Measurements from ENCODE around the gene SCGB2B2. TPM values are rescaled to one million over a fixed set of nuclear protein-coding genes. Genes with fewer than 3 reads are reported as not detected.
A peak's percentile ranks its signal among the peaks of the same experiment; 100 is the strongest.

SCGB2B2 gene
- total RNA-seq, 1 experiment from 2014 or later = 0.20 TPM

DNA sequence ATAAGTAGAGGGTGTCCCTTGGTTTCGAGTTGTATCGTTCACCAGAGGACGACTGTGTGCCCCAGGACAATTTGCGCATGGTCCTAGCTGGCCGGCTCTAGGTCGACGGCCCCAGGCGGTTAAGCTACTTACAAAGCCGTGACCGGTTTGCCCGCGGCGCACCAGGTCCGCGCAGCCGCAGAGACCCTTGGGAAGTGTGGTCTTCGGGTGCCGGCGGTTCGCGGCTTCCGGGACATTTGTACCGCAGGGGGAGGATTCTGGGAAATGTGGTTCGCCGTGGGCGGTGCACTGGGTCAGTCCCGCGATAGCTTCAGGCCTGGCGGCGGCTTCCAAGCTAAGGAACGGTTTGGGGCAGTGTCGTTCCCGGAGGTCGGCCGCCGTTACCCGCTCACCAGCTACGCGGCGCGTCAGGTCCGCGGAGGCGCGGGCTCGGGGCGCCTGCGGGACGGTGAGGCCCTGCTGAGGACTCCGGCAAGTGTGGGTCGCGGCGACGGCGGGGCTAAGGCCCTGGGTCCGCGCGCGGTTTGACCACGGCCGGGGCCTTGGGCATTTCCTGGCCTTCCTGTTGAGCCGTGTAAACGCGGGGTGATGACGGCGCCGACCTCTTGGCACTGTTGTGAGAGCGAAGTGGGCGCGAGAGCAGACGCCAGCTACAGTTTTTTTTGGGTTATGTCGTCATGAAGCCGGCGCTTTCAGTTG, 576 bp upstream of the SCGB2B2 start, which contains the start of gene ZNF302 (continued):
- TF ChIP-seq FOXP4 (CRISPR knock-in tag; IDR thresholded peaks at IDR 0.05) = no peak
- 0 out of 2 replicates have a peak, but pooled peaks have one; percentile 30 for TF ChIP-seq E2F5 (CRISPR knock-in tag; IDR thresholded peaks at IDR 0.05)
- TF ChIP-seq ZNF138 (CRISPR knock-in tag; conservative IDR thresholded peaks at IDR 0.05) = 0 out of 2 replicates have a peak, but pooled peaks have one; percentile 19
- TF ChIP-seq ZNF121 (CRISPR knock-in tag; IDR thresholded peaks at IDR 0.05) = no peak
- peak; percentile 91; the same call in 1 of the 2 replicates for TF ChIP-seq ARID4B (CRISPR knock-in tag; IDR thresholded peaks at IDR 0.05; ENCODE audit: borderline replicate concordance)
- peak; percentile 79; the same call in 1 of the 2 replicates for TF ChIP-seq SMAD3 (CRISPR knock-in tag; IDR thresholded peaks at IDR 0.05; ENCODE audit: borderline replicate concordance)
- TF ChIP-seq, protein P1, sequence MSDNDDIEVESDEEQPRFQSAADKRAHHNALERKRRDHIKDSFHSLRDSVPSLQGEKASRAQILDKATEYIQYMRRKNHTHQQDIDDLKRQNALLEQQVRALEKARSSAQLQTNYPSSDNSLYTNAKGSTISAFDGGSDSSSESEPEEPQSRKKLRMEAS (CRISPR knock-in tag; IDR thresholded peaks at IDR 0.05) = peak; percentile 61; the same call in 1 of the 2 replicates
- no peak for TF ChIP-seq GRHL2 (CRISPR knock-in tag; IDR thresholded peaks at IDR 0.05; ENCODE audit: insufficient replicate concordance, severe bottlenecking)
- TF ChIP-seq, protein P2, sequence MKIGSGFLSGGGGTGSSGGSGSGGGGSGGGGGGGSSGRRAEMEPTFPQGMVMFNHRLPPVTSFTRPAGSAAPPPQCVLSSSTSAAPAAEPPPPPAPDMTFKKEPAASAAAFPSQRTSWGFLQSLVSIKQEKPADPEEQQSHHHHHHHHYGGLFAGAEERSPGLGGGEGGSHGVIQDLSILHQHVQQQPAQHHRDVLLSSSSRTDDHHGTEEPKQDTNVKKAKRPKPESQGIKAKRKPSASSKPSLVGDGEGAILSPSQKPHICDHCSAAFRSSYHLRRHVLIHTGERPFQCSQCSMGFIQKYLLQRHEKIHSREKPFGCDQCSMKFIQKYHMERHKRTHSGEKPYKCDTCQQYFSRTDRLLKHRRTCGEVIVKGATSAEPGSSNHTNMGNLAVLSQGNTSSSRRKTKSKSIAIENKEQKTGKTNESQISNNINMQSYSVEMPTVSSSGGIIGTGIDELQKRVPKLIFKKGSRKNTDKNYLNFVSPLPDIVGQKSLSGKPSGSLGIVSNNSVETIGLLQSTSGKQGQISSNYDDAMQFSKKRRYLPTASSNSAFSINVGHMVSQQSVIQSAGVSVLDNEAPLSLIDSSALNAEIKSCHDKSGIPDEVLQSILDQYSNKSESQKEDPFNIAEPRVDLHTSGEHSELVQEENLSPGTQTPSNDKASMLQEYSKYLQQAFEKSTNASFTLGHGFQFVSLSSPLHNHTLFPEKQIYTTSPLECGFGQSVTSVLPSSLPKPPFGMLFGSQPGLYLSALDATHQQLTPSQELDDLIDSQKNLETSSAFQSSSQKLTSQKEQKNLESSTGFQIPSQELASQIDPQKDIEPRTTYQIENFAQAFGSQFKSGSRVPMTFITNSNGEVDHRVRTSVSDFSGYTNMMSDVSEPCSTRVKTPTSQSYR (CRISPR knock-in tag; IDR thresholded peaks at IDR 0.05) = 0 out of 2 replicates have a peak, but pooled peaks have one; percentile 11
- no peak for TF ChIP-seq TEAD1 (CRISPR knock-in tag; IDR thresholded peaks at IDR 0.05)
- TF ChIP-seq, protein P3, sequence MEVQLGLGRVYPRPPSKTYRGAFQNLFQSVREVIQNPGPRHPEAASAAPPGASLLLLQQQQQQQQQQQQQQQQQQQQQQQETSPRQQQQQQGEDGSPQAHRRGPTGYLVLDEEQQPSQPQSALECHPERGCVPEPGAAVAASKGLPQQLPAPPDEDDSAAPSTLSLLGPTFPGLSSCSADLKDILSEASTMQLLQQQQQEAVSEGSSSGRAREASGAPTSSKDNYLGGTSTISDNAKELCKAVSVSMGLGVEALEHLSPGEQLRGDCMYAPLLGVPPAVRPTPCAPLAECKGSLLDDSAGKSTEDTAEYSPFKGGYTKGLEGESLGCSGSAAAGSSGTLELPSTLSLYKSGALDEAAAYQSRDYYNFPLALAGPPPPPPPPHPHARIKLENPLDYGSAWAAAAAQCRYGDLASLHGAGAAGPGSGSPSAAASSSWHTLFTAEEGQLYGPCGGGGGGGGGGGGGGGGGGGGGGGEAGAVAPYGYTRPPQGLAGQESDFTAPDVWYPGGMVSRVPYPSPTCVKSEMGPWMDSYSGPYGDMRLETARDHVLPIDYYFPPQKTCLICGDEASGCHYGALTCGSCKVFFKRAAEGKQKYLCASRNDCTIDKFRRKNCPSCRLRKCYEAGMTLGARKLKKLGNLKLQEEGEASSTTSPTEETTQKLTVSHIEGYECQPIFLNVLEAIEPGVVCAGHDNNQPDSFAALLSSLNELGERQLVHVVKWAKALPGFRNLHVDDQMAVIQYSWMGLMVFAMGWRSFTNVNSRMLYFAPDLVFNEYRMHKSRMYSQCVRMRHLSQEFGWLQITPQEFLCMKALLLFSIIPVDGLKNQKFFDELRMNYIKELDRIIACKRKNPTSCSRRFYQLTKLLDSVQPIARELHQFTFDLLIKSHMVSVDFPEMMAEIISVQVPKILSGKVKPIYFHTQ (CRISPR knock-in tag; IDR thresholded peaks at IDR 0.05) = no peak
- TF ChIP-seq, protein P4, sequence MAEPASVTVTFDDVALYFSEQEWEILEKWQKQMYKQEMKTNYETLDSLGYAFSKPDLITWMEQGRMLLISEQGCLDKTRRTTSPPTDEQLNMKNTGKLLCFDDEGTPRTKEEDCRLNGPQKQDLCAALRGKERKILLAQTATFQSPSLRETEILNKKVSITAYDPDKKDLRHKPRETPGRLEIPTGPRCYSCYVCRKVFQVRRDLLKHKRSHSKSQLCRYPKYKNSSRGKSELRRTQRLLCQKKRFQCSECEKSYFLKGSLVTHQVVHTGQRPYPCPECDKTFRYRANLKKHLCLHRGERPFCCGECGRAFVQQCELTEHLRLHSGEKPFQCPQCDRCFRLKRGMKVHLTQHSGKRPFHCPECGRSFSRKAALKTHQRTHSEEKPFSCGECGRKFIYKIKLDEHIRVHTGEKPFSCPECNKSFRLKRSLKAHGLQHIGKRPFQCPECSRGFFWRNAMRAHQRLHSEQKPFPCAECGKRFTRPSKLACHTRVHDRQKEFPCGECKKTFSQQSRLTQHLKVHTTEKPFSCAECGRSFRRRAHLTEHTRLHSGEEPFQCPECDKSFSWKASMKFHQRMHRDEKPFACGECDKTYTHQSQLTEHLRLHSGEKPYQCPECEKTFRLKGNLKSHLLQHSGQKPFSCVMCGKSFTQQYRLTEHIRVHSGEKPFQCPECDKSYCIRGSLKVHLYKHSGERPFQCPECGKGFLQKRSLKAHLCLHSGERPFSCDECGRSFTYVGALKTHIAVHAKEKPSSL (CRISPR knock-in tag; conservative IDR thresholded peaks at IDR 0.05) = no peak
- TF ChIP-seq, protein P5, sequence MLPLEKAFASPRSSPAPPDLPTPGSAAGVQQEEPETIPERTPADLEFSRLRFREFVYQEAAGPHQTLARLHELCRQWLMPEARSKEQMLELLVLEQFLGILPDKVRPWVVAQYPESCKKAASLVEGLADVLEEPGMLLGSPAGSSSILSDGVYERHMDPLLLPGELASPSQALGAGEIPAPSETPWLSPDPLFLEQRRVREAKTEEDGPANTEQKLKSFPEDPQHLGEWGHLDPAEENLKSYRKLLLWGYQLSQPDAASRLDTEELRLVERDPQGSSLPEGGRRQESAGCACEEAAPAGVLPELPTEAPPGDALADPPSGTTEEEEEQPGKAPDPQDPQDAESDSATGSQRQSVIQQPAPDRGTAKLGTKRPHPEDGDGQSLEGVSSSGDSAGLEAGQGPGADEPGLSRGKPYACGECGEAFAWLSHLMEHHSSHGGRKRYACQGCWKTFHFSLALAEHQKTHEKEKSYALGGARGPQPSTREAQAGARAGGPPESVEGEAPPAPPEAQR (CRISPR knock-in tag; IDR thresholded peaks at IDR 0.05) = no peak
- TF ChIP-seq GTF2I (CRISPR knock-in tag; conservative IDR thresholded peaks at IDR 0.05) = no peak
- no peak for TF ChIP-seq ZNF317 (CRISPR knock-in tag; IDR thresholded peaks at IDR 0.05; ENCODE audit: borderline replicate concordance, low read depth)
- no peak for TF ChIP-seq ZMAT4 (CRISPR knock-in tag; IDR thresholded peaks at IDR 0.05)
- TF ChIP-seq, protein P6, sequence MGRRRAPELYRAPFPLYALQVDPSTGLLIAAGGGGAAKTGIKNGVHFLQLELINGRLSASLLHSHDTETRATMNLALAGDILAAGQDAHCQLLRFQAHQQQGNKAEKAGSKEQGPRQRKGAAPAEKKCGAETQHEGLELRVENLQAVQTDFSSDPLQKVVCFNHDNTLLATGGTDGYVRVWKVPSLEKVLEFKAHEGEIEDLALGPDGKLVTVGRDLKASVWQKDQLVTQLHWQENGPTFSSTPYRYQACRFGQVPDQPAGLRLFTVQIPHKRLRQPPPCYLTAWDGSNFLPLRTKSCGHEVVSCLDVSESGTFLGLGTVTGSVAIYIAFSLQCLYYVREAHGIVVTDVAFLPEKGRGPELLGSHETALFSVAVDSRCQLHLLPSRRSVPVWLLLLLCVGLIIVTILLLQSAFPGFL (CRISPR knock-in tag; IDR thresholded peaks at IDR 0.05; ENCODE audit: borderline replicate concordance) = no peak
